GM12874 (cell line): ENCODE data around the gene DOCK3.

Experiments used
- TF ChIP-seq, protein P1 (sequence below): IDR thresholded peaks from 2 replicates; pipeline ENCODE4 v1.5.1; 2011; ENCODE audit warnings: low read depth, mild to moderate bottlenecking, control low read depth, low read length, moderate library complexity; ENCODE audit not compliant: insufficient read depth

DOCK3 gene

DNA sequence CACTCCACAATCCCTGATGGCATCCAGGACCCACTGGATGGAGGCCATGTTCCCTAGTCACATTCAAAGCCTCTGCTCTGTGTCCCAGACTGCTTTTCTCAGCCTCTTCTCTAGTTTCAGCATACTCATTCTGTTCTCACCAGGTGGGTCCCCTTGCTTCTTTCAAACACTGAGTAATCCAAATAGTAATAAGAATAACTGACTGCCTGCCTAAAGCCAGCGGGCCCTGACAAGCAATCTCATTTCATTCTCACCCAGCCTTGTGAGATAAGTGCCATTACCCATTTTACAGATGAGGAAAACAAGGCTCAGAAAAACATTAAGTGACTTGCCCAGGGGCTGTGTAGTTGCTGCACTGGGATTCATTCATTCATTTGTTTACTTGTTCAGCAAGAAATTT lies 32.3 kb upstream of the DOCK3 start:
- TF ChIP-seq, protein P1, sequence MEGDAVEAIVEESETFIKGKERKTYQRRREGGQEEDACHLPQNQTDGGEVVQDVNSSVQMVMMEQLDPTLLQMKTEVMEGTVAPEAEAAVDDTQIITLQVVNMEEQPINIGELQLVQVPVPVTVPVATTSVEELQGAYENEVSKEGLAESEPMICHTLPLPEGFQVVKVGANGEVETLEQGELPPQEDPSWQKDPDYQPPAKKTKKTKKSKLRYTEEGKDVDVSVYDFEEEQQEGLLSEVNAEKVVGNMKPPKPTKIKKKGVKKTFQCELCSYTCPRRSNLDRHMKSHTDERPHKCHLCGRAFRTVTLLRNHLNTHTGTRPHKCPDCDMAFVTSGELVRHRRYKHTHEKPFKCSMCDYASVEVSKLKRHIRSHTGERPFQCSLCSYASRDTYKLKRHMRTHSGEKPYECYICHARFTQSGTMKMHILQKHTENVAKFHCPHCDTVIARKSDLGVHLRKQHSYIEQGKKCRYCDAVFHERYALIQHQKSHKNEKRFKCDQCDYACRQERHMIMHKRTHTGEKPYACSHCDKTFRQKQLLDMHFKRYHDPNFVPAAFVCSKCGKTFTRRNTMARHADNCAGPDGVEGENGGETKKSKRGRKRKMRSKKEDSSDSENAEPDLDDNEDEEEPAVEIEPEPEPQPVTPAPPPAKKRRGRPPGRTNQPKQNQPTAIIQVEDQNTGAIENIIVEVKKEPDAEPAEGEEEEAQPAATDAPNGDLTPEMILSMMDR: no peak

DNA sequence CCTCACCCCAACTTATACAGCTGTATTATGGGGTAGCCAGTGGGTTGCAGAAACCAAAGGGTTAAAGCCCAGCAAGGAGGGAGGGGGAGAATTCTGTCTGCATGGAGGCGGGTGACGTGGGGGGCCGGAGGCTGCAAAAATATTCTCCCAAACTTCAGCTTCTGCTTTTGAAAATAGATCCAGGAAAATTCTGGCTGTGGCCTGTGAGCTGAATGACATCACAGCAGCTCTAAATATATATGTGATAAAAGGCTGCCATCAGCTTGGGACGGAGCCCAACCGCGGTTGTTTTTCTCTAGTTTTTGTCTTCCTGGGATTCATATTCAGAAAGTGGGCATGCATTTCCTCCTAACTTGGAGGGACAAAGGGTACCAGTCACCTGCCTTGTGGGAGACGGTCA lies 30.2 kb upstream of the DOCK3 start:
- TF ChIP-seq, protein P1: no peak

DNA sequence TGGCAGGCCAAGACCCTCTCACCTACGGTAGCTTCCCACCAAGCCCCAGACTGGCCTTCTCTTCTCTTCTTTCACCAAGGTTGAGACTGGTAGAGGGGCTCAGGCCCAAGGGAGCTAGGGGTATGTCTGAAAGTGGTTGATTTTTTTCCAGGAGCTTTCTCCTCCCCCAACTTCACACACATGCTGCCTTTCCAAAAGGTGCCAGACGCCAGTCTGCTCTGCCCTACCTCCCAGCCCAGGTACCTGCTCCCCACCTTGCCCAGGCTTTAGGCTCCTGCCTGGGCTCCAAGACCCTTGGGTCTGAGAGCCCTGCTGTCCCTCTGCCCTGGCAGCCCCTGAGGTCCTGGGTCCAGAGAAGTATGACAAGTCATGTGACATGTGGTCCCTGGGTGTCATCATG lies 29.3 kb upstream of the DOCK3 start:
- TF ChIP-seq, protein P1: no peak

DNA sequence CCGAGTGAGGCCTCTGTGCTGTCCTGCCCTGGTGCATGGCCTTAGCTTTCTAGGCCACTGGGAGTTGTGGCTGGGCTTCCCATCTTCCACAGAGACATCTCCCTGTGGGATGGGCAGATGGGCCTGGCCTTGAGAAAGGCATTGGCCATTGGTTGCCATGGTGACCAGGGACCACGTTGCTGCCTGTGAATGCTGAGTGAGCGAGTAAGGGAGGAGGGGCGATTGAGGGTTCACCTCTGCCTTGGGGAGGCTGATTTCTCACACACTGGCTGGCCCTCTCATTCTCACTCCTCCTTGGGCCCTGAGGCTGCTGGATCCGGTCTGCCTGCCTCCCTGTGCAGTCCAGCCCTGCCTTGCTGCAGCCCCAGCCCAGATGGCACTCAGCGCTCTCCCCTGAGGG lies 26.4 kb upstream of the DOCK3 start:
- TF ChIP-seq, protein P1: no peak

DNA sequence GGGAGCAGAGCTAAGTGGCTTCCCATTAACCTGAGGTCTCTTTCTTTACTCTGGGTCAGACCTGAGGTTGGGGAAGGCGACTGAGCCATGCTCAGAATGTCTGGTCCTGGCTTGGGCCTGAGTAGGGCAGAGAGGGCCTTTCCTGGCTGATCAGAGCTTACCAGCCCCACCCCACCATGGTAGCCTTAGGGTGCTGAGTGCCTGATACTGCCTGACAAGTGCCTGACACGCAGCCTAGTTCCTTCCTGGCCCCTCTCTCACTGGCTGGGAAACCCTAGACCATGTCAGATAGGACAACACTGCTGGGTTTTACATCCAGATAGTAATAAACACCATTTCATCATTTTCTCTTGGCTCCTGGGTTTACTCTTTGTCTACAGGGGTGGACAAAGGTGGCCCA lies 25.8 kb upstream of the DOCK3 start:
- TF ChIP-seq, protein P1: no peak

DNA sequence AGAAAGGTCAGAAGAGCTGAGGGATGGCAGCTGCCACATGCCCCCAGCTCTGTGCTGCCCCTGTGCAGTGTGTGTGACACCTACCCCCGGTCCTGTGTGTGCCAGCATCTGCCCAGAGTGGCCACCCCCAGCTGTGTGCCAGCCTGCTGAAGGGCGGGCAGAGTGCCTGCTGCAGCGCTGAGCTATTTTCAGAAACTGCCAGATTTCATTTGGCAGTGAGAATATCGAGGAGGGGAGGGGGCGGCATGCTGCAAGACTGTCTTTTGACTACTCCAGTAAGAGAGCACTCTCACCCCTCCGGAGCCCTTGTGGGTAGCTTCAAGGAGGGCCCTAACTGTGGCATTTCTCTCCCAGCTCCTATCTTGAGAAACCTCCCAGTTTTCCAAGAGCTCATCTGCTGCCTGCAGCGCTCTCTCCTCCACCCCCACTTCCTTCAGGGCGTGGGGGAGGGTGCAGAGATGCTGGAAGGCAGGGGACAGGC lies 25.2 kb upstream of the DOCK3 start:
- TF ChIP-seq, protein P1: no peak

DNA sequence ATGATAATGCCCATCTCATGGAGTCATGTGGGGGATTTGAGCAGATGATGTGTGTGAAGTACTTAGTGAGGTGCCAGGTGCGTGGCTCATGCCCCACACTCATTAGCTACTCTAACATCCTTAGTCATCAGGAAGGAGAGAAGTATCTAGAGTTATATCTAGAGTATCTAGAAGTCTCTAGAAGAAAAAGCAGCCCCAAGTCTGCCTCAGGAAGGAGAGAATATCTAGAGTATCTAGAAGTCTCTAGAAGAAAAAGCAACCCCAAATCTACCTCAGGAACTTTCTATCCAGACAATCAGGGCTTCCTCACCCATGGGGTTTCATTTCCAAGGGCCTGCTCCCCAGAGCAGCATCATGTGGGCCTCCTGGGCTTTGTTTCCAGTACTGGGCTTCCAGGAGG lies 24.7 kb upstream of the DOCK3 start:
- TF ChIP-seq, protein P1: no peak

DNA sequence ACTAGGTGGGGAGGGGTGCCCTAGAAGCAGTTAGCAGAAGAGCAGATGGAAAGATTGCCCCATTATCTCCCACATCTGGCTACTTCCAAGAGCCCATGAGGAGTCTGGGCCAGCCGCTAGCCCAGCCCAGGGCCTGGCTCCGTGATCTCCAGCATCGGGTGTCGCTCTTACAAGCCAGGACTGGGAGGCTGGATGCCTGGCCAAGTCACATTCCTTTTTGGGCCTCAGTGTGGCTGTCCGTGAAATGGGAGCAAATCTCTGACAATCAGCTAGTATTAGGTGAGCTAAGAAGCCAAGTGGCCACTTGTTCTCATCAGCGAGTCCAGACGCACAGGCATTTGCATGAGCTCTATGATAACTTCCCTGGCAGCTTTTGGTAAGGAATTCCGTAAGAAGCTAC lies 23.3 kb upstream of the DOCK3 start:
- TF ChIP-seq, protein P1: no peak
